Measurements from ENCODE around the gene CNNM1.

The CNNM1 gene

GRCh38 chr10:99433378-99434020 lies 104.3 kb downstream of the CNNM1 start:
- DNase-seq (ENCODE audit: insufficient read length, low spot score), result no peak
- TF ChIP-seq CTCF (IDR thresholded peaks at IDR 0.05; ENCODE audit: insufficient read depth, missing control alignments), result peak; percentile 25
- no peak for FAIRE-seq

GRCh38 chr10:99435986-99436638 lies 107.0 kb downstream of the CNNM1 start:
- FAIRE-seq (peak; percentile 88), DNase-seq (ENCODE audit: insufficient read length, low spot score) (no peak)
- peak; percentile 62 for TF ChIP-seq CTCF (IDR thresholded peaks at IDR 0.05; ENCODE audit: insufficient read depth, missing control alignments)

- no peak for TF ChIP-seq CTCF (IDR thresholded peaks at IDR 0.05; ENCODE audit: insufficient read depth, missing control alignments)
- FAIRE-seq, result no peak
- DNase-seq (ENCODE audit: insufficient read length, low spot score), result no peak
Measured at GRCh38 chr10:99438890-99439289, 109.7 kb downstream of the CNNM1 start.

GRCh38 chr10:99442394-99442793 lies 113.2 kb downstream of the CNNM1 start:
- TF ChIP-seq CTCF (IDR thresholded peaks at IDR 0.05; ENCODE audit: insufficient read depth, missing control alignments), result no peak
- DNase-seq (ENCODE audit: insufficient read length, low spot score), result no peak
- no peak for FAIRE-seq

- no peak for DNase-seq (ENCODE audit: insufficient read length, low spot score)
- no peak for TF ChIP-seq CTCF (IDR thresholded peaks at IDR 0.05; ENCODE audit: insufficient read depth, missing control alignments)
- no peak for FAIRE-seq
Measured at GRCh38 chr10:99443500-99443899, 114.3 kb downstream of the CNNM1 start.

All from D721Med (cell line).